Activated CD8-positive, alpha-beta T cell treated with anti-CD3 and anti-CD28 coated beads, Interleukin-2, amount 10 ng/mL, durations not matched to agents 7 days and 5 days (primary cell): ENCODE results near the gene PSD. TPM values are rescaled to one million over a fixed set of nuclear protein-coding genes. Genes with fewer than 3 reads are reported as not detected.

Experiments used
- ATAC-seq: fragments of 150-1000 bp; cut with Tn5 transposase; one replicate; pipeline ENCODE4 v1.10.0; 2021; ENCODE audit warnings: moderate library complexity
- CTCF ChIA-PET: fragments of 350-600 bp; sonication (Branson Sonifier 250); formaldehyde crosslinking; loops from one replicate; lab custom pipeline; 2021; ENCODE audit warnings: antibody characterized with exemption; lab: Charles Lee
- POLR2A ChIA-PET: fragments of 350-600 bp; sonication (Branson Sonifier 250); formaldehyde crosslinking; loops from one replicate; lab custom pipeline; 2021; ENCODE audit warnings: antibody characterized with exemption; lab: Charles Lee
- DNase-seq: peaks from one replicate; pipeline ENCODE4 v3.0.0-alpha.2; 2020
- H3K27ac Mint-ChIP-seq: one replicate; pipeline ENCODE4 v1.8.0; 2021; ENCODE audit warnings: mild to moderate bottlenecking, mixed read lengths
- H3K27me3 Mint-ChIP-seq: one replicate; pipeline ENCODE4 v1.8.0; 2021; ENCODE audit warnings: low read depth, mixed read lengths
- H3K36me3 Mint-ChIP-seq: one replicate; pipeline ENCODE4 v1.8.0; 2021; ENCODE audit warnings: low read depth, mixed read lengths
- H3K4me1 Mint-ChIP-seq: one replicate; pipeline ENCODE4 v1.8.0; 2021; ENCODE audit warnings: low read depth, mixed read lengths
- H3K4me3 Mint-ChIP-seq: one replicate; pipeline ENCODE4 v1.8.0; 2021; ENCODE audit warnings: mild to moderate bottlenecking, mixed read lengths
- H3K9me3 Mint-ChIP-seq: one replicate; pipeline ENCODE4 v1.8.0; 2022; ENCODE audit warnings: mixed read lengths; ENCODE audit not compliant: insufficient read depth
- total RNA-seq, 2 experiments: library from RNA; stranded (reverse); gene quantifications; one replicate each; pipeline ENCODE4 v1.2.3, GENCODE V29; 2021

Gene PSD
- total RNA-seq, 2 experiments from 2014 or later: 0.92 to 1.6 TPM

GRCh38 chr10:102426803-102427287 is 8.3 kb upstream of the PSD start:
- DNase-seq (no peak), ATAC-seq (no peak)
- H3K27me3 Mint-ChIP-seq: no peaks in the 10 kb centered on the region
- H3K27ac Mint-ChIP-seq: no peak overlapping the region
- H3K36me3 Mint-ChIP-seq: peaks cover 15% of the 10 kb centered on the region
- H3K9me3 Mint-ChIP-seq: no peaks in the 10 kb centered on the region
- H3K4me1 Mint-ChIP-seq: peaks cover 26% of the 10 kb centered on the region
- ChIA-PET CTCF (interaction anchor here (0.8 to 1.3 kb wide), 4 partner anchors 9 to 198 kb away, joined by 3 read pairs; no protein-coding TSS in a partner anchor), POLR2A (interaction anchor here (1.2 kb wide), 1 partner anchor 9 kb away, joined by 6 read pairs; no protein-coding TSS in a partner anchor)
- no peak overlapping the region for H3K4me3 Mint-ChIP-seq

- DNase-seq (no peak), ATAC-seq (no peak)
- ChIA-PET CTCF (interaction anchor here (1.0 kb wide), 1 partner anchor 26 kb away, joined by 3 read pairs; no protein-coding TSS in a partner anchor), POLR2A (interaction anchor here (1.2 kb wide), 1 partner anchor 25 kb away, joined by 3 read pairs; the partner anchor contains the start of gene C10orf95)
- Mint-ChIP-seq H3K27me3 (no peaks in the 10 kb centered on the region), H3K27ac (no peak overlapping the region), H3K36me3 (peaks cover 15% of the 10 kb centered on the region), H3K4me3 (no peak overlapping the region), H3K9me3 (no peaks in the 10 kb centered on the region), H3K4me1 (peaks cover 23% of the 10 kb centered on the region)
These were observed 6.9 kb upstream of the PSD start for GRCh38 chr10:102425444-102425843.

- ChIA-PET CTCF (interaction anchor here (0.8 to 1.1 kb wide), 4 partner anchors 21 to 194 kb away, joined by 3 read pairs; no protein-coding TSS in a partner anchor), POLR2A (interaction anchor here (5.6 kb wide), 1 partner anchor 28 kb away, joined by 68 read pairs; the partner anchor contains the start of gene NFKB2)
- Mint-ChIP-seq H3K36me3 (peaks cover 15% of the 10 kb centered on the region), H3K27me3 (no peaks in the 10 kb centered on the region), H3K4me3 (no peak overlapping the region), H3K9me3 (no peaks in the 10 kb centered on the region), H3K27ac (no peak overlapping the region), H3K4me1 (peaks cover 28% of the 10 kb centered on the region)
- ATAC-seq (no peak), DNase-seq (no peak)
These were observed 6.3 kb upstream of the PSD start for GRCh38 chr10:102424916-102425315.

- POLR2A ChIA-PET: interaction anchor here (1.6 to 5.6 kb wide), 4 partner anchors 10 to 27 kb away, joined by 4 to 75 read pairs (median 47); partner anchors contain the start of genes C10orf95, CUEDC2 and NFKB2
- peaks cover 36% of the 10 kb centered on the region for H3K4me1 Mint-ChIP-seq
- DNase-seq (no peak), ATAC-seq (no peak)
- H3K27ac Mint-ChIP-seq: no peak overlapping the region
- peaks cover 1% of the 10 kb centered on the region for H3K27me3 Mint-ChIP-seq
- peaks cover 15% of the 10 kb centered on the region for H3K36me3 Mint-ChIP-seq
- H3K9me3 Mint-ChIP-seq: no peaks in the 10 kb centered on the region
- H3K4me3 Mint-ChIP-seq: no peak overlapping the region
- CTCF ChIA-PET: interaction anchor here (0.8 to 4.8 kb wide), 5 partner anchors 21 to 254 kb away, joined by 3 to 52 read pairs (median 3); no protein-coding TSS in a partner anchor
These were observed 5.6 kb upstream of the PSD start for GRCh38 chr10:102424145-102424544.

GRCh38 chr10:102423372-102423968 is 4.9 kb upstream of the PSD start:
- Mint-ChIP-seq H3K4me3 (no peak overlapping the region), H3K36me3 (peaks cover 15% of the 10 kb centered on the region), H3K9me3 (no peaks in the 10 kb centered on the region), H3K4me1 (peaks cover 41% of the 10 kb centered on the region), H3K27me3 (peaks cover 5% of the 10 kb centered on the region), H3K27ac (peak overlapping the region; percentile 34)
- POLR2A ChIA-PET: interaction anchor here (1.6 to 5.6 kb wide), 4 partner anchors 11 to 27 kb away, joined by 4 to 75 read pairs (median 47); partner anchors contain the start of genes C10orf95, CUEDC2 and NFKB2
- DNase-seq (no peak), ATAC-seq (no peak)
- CTCF ChIA-PET: interaction anchor here (0.6 to 4.8 kb wide), 13 partner anchors 9 to 254 kb away, joined by 3 to 52 read pairs (median 16); partner anchors contain the start of genes C10orf95, CUEDC2, NFKB2 and SUFU

- Mint-ChIP-seq H3K27me3 (peaks cover 12% of the 10 kb centered on the region), H3K36me3 (peaks cover 15% of the 10 kb centered on the region), H3K27ac (peak overlapping the region; percentile 73), H3K9me3 (no peaks in the 10 kb centered on the region), H3K4me3 (peak overlapping the region; percentile 94), H3K4me1 (peaks cover 42% of the 10 kb centered on the region)
- POLR2A ChIA-PET: interaction anchor here (0.8 to 5.6 kb wide), 7 partner anchors 12 to 80 kb away, joined by 3 to 75 read pairs (median 4); partner anchors contain the start of genes ACTR1A, C10orf95, CUEDC2 and NFKB2
- CTCF ChIA-PET: interaction anchor here (0.6 to 4.8 kb wide), 17 partner anchors 9 to 192 kb away, joined by 3 to 52 read pairs (median 7); partner anchors contain the start of genes C10orf95, CUEDC2, NFKB2 and SUFU
- peak; percentile 63 for DNase-seq
- peak; percentile 3 for ATAC-seq
These were observed 4.1 kb upstream of the PSD start for GRCh38 chr10:102422545-102423129.

- H3K27ac Mint-ChIP-seq: peak overlapping the region; percentile 93
- peaks cover 15% of the 10 kb centered on the region for H3K36me3 Mint-ChIP-seq
- DNase-seq (peak; percentile 48), ATAC-seq (peak; percentile 12)
- H3K9me3 Mint-ChIP-seq: no peaks in the 10 kb centered on the region
- POLR2A ChIA-PET: interaction anchor here (0.6 to 5.6 kb wide), 10 partner anchors 10 to 81 kb away, joined by 3 to 75 read pairs (median 6); partner anchors contain the start of genes ACTR1A, C10orf95, CUEDC2 and NFKB2
- peaks cover 42% of the 10 kb centered on the region for H3K4me1 Mint-ChIP-seq
- peaks cover 14% of the 10 kb centered on the region for H3K27me3 Mint-ChIP-seq
- H3K4me3 Mint-ChIP-seq: peak overlapping the region; percentile 94
- CTCF ChIA-PET: interaction anchor here (0.7 to 4.8 kb wide), 14 partner anchors 9 to 191 kb away, joined by 3 to 52 read pairs (median 12); partner anchors contain the start of genes C10orf95, CUEDC2, NFKB2 and SUFU
These were observed 3.4 kb upstream of the PSD start for GRCh38 chr10:102421757-102422512.

GRCh38 chr10:102421507-102421756 is 2.8 kb upstream of the PSD start:
- DNase-seq: no peak
- Mint-ChIP-seq H3K27ac (peak overlapping the region; percentile 93), H3K4me3 (peak overlapping the region; percentile 94), H3K9me3 (no peaks in the 10 kb centered on the region), H3K4me1 (peaks cover 42% of the 10 kb centered on the region), H3K36me3 (peaks cover 15% of the 10 kb centered on the region), H3K27me3 (peaks cover 14% of the 10 kb centered on the region)
- ChIA-PET CTCF (interaction anchor here (1.2 to 4.8 kb wide), 11 partner anchors 11 to 191 kb away, joined by 3 to 52 read pairs (median 19); partner anchors contain the start of genes C10orf95, CUEDC2 and NFKB2), POLR2A (interaction anchor here (0.6 to 5.6 kb wide), 9 partner anchors 10 to 81 kb away, joined by 3 to 75 read pairs (median 8); partner anchors contain the start of genes ACTR1A, C10orf95, CUEDC2 and NFKB2)
- ATAC-seq: no peak

- peak; percentile 97 for DNase-seq
- Mint-ChIP-seq H3K4me1 (peaks cover 42% of the 10 kb centered on the region), H3K36me3 (peaks cover 15% of the 10 kb centered on the region), H3K4me3 (peak within 1 kb of the TSS; percentile 94), H3K27ac (peak within 1 kb of the TSS; percentile 93), H3K9me3 (no peaks in the 10 kb centered on the region), H3K27me3 (peaks cover 14% of the 10 kb centered on the region)
- POLR2A ChIA-PET: interaction anchor here (0.6 to 5.6 kb wide), 11 partner anchors 9 to 176 kb away, joined by 3 to 75 read pairs (median 5); partner anchors contain the start of genes C10orf95, CUEDC2, GBF1 and NFKB2
- ATAC-seq: peak; percentile 81
- CTCF ChIA-PET: interaction anchor here (1.2 to 4.8 kb wide), 12 partner anchors 11 to 190 kb away, joined by 4 to 52 read pairs (median 12); partner anchors contain the start of genes CUEDC2 and NFKB2
These were observed 2.3 kb upstream of the PSD start, which contains the start of gene FBXL15 for GRCh38 chr10:102420714-102421506. TSS of gene FBXL15 (plus strand) at chr10:102420836. CDS start at chr10:102421130, 294 bp downstream.
